HG02840 (cell line): ENCODE results near the gene MAD2L2.

Experiments used
- ATAC-seq: cut with Tn5 transposase; IDR thresholded peaks from one replicate; pipeline ENCODE4 v1.9.1; 2021; ENCODE audit warnings: mild to moderate bottlenecking, moderate library complexity, moderate number of reproducible peaks; ENCODE audit not compliant: unreplicated experiment, low FRiP score

The MAD2L2 gene

DNA sequence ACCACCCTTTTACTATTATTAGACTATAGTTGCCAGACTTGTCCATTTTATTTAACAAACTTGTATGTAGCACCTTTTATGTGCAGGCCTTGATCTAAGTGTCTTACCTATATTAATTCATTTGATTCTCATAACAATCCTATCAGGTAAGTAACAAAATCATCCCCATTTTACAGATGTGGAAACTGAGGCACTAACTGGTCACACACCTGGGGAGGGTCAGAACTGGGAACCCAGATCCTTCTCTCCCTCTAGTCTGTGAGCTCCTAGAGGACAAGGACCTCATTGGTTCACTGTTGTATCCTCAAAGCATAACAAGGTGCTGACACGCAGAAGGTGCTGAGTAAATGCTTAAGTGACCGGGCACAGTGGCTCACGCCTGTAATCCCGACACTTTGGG lies 41.6 kb downstream of the MAD2L2 start:
- no peak for ATAC-seq

- no peak for ATAC-seq
Measured at GRCh38 chr1:11638121-11638520, 42.8 kb downstream of the MAD2L2 start.

GRCh38 chr1:11634365-11635192 lies 46.4 kb downstream of the MAD2L2 start:
- ATAC-seq: no peak

DNA sequence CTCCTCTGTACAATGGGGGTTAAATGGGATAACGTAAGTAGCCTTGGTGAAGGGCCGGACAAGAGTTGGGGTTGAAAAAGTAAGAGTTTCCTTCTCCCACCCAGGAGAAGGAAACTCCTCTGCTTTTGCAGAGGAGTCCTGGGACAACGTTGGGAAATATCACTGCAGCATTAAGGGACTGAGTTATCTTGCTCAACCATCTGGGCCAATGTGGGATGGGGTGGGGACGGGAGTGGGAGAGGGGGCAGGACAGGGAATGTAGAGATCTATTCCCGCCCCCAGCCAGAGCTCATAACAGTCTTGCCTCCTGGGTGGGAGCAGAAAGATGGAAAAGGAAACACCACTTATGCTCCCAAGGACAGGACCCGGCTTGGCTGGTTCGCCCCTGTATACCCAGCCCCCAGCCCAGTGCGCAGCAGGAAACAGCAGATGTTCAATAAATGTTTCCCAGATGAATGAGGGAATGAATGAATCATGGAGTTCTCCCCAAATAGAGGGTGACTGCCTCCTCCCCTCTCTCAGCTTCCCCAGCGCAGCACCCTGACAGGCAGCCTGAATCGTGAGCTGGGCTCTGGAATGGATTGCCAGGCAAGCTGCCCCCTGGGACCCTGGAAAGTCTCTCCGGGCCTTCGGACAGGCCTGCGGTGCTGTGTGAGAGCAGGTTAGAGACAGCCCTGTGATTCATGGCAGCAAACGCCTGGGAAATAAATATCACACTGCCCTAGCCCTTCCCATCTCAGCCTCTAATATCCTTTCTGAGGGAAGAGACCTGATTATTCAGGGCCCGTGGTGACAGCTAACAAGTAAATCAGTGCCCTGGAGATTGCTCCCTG lies 51.5 kb downstream of the MAD2L2 start:
- ATAC-seq: no peak

DNA sequence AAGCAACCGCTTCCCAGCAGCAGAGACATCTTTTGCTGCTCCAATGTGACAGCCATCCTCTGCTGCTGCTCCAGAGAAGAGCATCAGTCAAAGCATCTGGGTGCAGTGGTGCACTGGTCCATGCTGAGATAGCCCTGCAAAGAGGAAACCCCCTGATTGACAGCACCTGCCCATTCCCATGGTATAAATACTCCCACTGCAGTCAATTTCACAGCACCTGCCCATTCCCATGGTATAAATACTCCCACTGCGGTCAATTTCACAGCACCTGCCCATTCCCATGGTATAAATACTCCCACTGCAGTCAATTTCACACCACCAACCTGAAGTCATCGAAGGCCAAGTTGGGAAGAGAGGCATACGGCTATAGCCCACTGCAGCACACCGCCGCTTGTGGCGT lies 52.2 kb downstream of the MAD2L2 start:
- no peak for ATAC-seq

- no peak for ATAC-seq
Measured at GRCh38 chr1:11626551-11626950, 54.4 kb downstream of the MAD2L2 start.
